T47D (cell line): ENCODE data around the gene IFT81.

ENCODE experiments used
- DNase-seq, 2 experiments: peaks; one replicate each; pipeline versions ENCODE4 v3.0.0 to v3.0.0-alpha.2; 2011 to 2012; ENCODE audit warnings: low read depth in 1 of 2, low spot score in 1 of 2
- JUND ChIP-seq: IDR thresholded peaks from 2 replicates; pipeline ENCODE4 v1.6.1; 2012; ENCODE audit warnings: low read depth
- in situ Hi-C: cut with HindIII; loops from 2 replicates; pipeline ENCODE4 v1.10.0; 2016; ENCODE audit warnings: low sequenced_read_pairs, low pct_unique_long_range_greater_than_20kb

IFT81 gene

DNA sequence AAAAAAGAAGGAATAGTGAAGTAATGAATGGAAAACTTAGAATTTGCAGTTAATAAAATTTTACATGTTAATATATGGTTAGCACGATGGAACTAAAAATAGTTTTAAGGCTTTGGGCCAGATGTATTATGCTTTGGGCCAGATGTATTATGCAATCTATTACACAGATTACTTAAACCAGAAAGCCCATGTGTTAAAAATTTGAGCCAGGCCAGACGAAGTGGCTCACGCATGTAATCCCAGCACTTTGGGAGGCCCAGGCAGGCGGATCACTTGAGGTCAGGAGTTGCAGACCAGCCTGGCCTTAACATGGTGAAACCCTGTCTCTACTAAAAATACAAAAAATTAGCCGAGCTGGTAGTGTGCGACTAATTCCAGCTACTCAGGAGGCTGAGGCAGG lies 17.2 kb downstream of the IFT81 start:
- DNase-seq, result no peak
- in situ Hi-C loops, result no loop called here
- TF ChIP-seq JUND, result no peak

DNA sequence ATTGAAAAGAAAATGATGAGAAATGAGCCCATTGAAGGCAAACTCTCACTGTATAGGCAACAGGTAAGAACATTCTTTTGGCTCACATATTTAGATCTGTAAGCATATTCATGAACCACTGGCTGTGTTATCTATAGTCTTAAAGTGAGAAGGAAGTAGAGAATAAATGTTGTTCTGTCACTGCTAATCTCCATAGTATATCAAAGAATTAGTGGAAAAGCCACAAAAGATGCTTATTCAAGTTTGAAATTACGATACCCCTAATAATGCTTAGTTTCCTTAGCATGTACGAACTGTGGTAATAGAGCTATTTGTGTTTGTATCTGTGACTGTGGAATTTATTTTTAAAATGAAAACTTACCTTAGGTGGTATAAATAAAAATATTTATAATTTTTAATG lies 22.8 kb downstream of the IFT81 start:
- no peak for TF ChIP-seq JUND
- in situ Hi-C loops, result no loop called here
- DNase-seq, result no peak

DNA sequence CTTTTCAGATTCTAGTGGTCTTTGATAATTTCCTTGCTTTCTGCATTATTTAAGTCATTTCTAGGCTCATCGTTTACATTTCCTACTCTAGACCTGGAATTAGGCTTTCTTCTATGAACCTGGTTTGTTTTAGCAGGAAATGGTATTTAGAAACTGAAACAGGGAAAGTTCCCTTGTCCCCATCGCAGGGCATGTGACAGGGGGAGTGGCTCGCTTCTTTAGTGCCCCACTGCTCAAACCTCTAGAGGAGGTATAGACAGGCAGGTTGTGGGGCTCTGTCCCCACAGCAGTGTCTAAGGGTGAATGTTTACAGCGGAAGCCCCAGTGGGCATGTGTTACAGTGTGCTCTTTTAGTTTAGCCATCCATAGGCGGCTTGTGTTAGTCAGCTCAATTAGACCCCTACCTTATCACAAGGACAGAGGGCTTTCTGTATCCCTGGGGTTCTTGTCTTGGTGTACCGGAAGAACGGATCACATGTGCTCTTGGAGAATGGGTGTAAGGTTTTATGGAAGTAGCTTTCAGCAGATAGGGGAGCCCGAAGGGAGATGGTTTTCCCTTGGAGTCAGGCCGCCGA lies 25.0 kb downstream of the IFT81 start:
- no peak for TF ChIP-seq JUND
- no peak for DNase-seq
- in situ Hi-C loops, result no loop called here

DNA sequence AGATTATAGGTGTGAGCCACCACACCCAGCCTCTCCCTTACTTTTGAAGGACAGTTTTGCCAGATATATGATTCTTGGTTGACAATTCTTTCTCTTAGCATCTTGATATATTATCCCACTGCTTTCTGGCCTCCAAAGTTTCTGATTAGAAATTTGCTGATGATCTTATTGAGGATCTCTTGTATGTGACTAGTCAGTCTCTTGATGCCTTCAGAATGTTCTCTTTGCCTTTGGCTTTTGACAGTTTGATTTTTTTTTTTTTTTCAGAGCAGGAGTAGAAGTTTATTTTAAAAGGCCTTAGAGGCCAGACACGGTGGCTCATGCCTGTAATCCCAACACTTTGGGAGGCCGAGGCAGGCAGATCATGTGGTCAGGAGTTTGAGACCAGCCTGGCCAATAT lies 32.6 kb downstream of the IFT81 start:
- in situ Hi-C loops, result no loop called here
- TF ChIP-seq JUND, result no peak
- no peak for DNase-seq

DNA sequence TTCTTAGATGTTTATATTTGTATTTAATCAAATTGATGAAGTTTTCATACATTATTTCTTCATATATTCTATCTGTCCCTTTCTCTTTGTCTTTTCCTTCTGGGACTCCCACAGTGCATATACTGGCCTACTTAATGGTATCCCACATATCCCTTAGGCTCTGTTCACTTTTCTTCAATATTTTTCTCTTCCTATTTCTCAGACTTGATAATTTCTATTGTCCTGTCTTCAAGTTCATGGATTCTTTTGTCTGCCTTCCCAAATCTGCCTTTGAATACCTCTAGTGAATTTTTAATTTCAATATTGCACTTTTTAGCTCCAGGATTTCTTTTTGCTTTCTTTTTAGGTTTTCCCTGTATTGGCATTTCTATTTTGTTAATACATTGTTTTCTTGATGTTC lies 33.4 kb downstream of the IFT81 start:
- no peak for DNase-seq
- in situ Hi-C loops, result no loop called here
- TF ChIP-seq JUND, result no peak

DNA sequence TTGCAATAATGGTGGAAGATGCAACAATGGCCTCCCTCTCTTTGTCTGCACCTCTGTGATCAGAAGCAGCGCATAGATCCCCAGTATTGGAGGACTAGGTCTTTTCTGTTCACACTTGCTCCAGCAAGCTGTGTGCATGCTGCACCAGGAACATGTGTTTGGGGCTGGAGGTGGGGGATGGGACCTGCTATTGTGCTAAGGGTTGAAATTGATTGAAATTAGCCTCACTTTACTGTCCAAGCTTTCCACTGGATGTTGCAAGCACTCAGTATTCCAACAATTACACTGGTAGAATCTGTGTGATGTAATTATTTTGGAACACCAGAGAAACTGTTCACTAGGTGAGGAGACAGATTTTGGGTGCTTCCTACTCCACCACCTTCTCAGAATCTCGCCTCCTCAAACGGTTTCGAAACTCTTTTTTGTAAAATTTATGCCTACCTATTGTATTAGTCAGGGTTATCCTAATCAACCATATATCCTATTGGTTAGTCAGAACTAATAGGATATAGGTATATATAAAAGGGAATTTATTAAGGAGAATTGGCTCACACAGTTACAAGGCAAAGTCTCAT lies 35.6 kb downstream of the IFT81 start:
- no peak for TF ChIP-seq JUND
- DNase-seq, result no peak
- in situ Hi-C loops, result no loop called here

DNA sequence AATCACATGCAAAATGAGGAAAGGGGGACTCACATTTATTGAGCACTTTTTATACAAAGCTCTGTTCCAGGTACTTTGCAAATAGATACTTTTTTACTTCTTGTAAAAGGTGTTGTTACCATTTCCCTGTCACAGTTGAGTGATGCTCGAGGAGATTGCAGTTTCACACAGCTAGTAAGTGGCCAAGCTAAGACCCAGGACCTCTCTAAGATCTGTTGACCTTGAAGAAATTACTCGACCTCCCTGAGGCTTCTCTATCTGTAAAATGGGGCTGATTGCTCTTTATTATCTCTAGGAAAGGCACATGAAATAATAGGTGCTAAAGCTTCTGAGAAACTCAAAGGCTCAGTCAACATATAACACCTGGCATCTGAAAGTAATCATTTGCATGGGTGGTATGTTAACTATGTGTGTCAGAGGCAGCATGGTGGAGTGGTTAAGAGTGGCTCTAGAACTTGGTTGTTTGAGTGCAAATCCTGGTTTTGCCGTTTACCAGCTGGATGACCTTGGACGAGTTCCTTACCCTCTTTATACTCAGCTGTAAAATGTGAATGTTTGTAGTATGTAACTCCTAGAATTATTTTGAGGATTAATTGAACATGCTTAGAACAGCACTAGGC lies 41.5 kb downstream of the IFT81 start:
- TF ChIP-seq JUND, result no peak
- in situ Hi-C loops, result no loop called here
- no peak for DNase-seq

DNA sequence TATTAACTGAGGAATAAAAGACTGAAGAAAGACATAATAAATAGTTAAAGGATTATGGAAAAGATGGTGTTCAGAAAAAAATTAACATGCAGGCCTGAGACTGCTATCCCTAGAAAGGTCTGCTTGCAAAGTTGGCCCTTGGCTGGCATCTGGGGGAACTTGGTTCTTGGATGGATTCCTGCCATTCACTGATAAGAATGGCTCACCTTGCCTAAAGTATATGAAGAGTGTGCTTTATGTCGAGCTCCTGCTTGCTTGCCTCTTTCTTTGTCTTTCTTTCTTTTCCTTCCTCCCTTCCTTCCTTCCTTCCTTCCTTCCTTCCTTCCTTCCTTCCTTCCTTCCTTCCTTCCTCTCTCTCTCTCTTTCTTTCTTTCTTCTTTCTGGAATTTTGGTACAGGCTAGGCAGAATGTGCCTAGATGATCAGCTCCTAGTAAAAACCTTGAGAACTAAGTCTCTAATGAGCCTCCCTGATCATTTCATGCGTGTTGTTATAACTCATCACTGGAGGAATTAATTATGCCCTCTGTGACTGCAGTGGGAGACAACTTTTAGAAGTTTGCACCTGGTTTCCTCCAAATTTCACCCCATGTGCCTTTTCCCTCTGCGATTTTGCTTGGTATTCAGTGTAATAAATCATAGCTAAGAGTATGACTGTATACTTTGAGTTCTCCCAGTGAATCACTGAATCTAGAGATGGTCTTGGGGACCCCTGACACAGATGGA lies 44.7 kb downstream of the IFT81 start:
- DNase-seq, result no peak
- no peak for TF ChIP-seq JUND
- in situ Hi-C loops, result no loop called here

DNA sequence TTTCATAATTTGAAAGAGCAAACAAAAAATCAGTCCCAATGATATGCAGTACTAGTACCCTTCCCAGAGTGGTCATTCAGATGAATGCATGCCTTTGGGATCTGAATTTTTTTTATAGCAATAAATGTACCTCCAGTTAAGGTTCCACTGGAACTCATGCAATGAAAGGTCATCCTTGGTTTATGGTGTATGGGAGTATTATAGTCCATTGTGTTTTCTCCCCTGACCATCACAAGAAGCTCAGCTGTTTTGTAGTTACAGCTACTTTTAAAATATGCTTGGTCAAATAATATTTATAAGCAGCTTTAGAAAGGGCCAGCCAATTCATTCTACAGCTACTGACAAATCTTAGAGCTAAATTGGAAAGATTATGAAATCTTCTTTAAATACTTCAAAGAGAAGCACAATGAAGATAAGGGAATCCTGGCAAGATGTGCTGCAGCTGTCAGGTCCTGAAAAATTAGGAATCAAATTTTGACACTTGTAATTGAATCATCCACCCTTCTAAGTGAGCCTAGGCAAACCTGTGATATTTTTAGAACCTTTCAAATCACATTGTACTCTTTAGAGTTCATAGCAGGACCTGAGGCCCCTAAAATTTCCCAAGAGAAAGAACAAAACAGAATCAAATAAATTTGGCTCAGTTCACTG lies 46.5 kb downstream of the IFT81 start:
- no peak for DNase-seq
- no peak for TF ChIP-seq JUND
- in situ Hi-C loops, result no loop called here

DNA sequence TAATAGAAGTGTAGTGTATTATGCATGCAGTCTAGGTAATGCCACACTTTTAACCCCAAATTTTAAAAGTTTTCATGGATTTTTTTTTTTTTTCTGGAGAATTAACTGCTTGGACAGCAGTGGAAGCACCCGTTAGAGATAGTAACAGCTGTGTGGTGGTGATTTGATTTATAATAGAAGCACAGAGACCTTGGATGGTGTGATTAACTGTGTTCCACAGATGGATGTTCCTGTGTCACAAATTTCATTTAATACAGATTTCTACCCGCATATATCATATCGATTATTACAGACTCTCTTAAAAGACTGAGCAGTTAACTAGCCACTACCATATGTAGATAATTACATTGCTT lies 47.0 kb downstream of the IFT81 start:
- in situ Hi-C loops, result no loop called here
- no peak for TF ChIP-seq JUND
- no peak for DNase-seq

DNA sequence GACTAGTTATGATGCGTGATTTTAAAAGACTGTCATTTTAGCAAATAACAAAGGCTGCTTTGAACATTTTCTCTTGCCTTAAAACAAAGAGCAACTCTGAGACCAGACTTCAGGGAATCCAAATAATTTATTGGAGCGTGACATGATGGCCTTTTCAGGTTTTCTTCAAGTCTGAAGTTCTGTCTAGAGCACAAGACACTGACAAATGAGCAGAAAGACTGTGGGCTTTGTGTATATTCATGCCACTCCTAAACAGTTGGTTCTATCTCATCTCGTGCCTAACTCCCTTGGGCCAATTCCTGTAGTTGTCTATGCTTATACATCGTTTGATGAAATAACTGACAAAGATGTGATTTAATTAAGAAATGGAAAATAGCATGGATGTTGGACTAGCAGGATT lies 47.5 kb downstream of the IFT81 start:
- in situ Hi-C loops, result no loop called here
- no peak for DNase-seq
- no peak for TF ChIP-seq JUND

DNA sequence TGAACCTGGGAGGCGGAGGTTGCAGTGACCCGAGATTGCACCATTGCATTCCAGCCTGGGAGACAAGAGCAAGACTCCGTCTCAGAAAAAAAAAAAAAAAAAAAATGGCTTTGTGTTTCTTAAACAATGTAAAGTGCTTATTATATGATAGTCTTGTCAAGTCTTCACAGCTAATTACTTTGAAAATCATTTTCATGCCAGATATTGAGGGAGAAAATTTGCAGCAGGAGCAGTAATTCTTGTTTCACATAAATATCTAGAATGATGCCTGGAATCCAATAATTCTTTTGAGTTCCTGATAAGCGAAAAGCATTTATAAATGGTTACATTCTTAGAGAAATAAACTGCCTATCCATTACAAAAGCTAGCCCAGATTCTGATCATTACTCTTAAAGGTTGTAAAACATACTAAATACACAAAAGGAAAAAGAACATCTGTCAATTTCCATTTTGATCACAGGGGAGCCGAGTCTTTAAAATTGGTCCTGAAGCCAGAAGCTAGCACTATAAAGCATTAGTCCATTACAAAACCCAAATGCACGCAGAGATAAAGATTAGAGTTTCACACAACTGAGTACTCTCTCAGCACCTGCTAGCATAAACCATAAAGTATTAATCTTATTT lies 50.3 kb downstream of the IFT81 start:
- no peak for TF ChIP-seq JUND
- DNase-seq, result no peak
- in situ Hi-C loops, result no loop called here
